GM23338 (cell line): ENCODE data around the gene RHBDD1. TPM values are rescaled to one million over a fixed set of nuclear protein-coding genes. Genes with fewer than 3 reads are reported as not detected.

ENCODE experiments used
- ATAC-seq: fragments of 200-7000 bp; cut with Tn5 transposase; 3 replicates; pipeline ENCODE4 v1.9.1; 2020
- DNase-seq: peaks from one replicate; pipeline ENCODE4 v3.0.0-alpha.2; 2015; ENCODE audit warnings: low spot score
- H2AFZ ChIP-seq: fragments of 200-600 bp; sonication (generic); 2 replicates; pipeline ENCODE4 v1.8.0; 2016; ENCODE audit warnings: antibody characterized with exemption, mild to moderate bottlenecking, moderate library complexity
- H3F3A ChIP-seq: fragments of 200-600 bp; sonication (generic); replicated peaks from 2 replicates; pipeline ENCODE4 v1.8.0; 2017; ENCODE audit warnings: antibody characterized with exemption, mixed run types, low read depth
- H3K27ac ChIP-seq: fragments of 200-600 bp; sonication (generic); 2 replicates; pipeline ENCODE4 v1.6.1; 2016; ENCODE audit warnings: low read depth
- H3K27me3 ChIP-seq: fragments of 200-600 bp; sonication (generic); 2 replicates; pipeline ENCODE4 v1.8.0; 2016; ENCODE audit warnings: mild to moderate bottlenecking, mixed run types, moderate library complexity; ENCODE audit not compliant: insufficient read depth
- H3K36me3 ChIP-seq: fragments of 200-600 bp; sonication (generic); 2 replicates; pipeline ENCODE4 v1.8.0; 2016; ENCODE audit warnings: mild to moderate bottlenecking; ENCODE audit not compliant: insufficient read depth
- H3K4me1 ChIP-seq: fragments of 200-600 bp; sonication (generic); 2 replicates; pipeline ENCODE4 v1.8.0; 2016; ENCODE audit warnings: mild to moderate bottlenecking, moderate library complexity; ENCODE audit not compliant: insufficient read depth
- H3K4me2 ChIP-seq: fragments of 200-600 bp; sonication (generic); 2 replicates; pipeline ENCODE4 v1.7.1; 2017; ENCODE audit warnings: mixed run types
- H3K4me3 ChIP-seq: fragments of 200-600 bp; sonication (generic); 2 replicates; pipeline ENCODE4 v1.6.1; 2016; ENCODE audit warnings: mixed run types
- H3K79me2 ChIP-seq: fragments of 200-600 bp; sonication (generic); replicated peaks from 2 replicates; pipeline ENCODE4 v1.8.0; 2017; ENCODE audit warnings: mild to moderate bottlenecking; ENCODE audit not compliant: insufficient read depth
- H3K9me2 ChIP-seq: fragments of 200-600 bp; sonication (generic); 2 replicates; pipeline ENCODE4 v1.8.0; 2017; ENCODE audit not compliant: insufficient read depth
- H4K20me1 ChIP-seq: fragments of 200-600 bp; sonication (generic); replicated peaks from 2 replicates; pipeline ENCODE4 v1.8.0; 2017; ENCODE audit warnings: mild to moderate bottlenecking; ENCODE audit not compliant: insufficient read depth
- H3K27ac Mint-ChIP-seq: 2 replicates; pipeline ENCODE4 v1.8.0; 2020; ENCODE audit warnings: inconsistent platforms, mild to moderate bottlenecking, moderate library complexity, mixed read lengths
- H3K27me3 Mint-ChIP-seq: 3 replicates; pipeline ENCODE4 v1.8.0; 2022; ENCODE audit warnings: low read depth, mild to moderate bottlenecking, moderate library complexity, mixed read lengths, inconsistent platforms; ENCODE audit not compliant: insufficient read depth, poor library complexity
- H3K36me3 Mint-ChIP-seq: 3 replicates; pipeline ENCODE4 v1.8.0; 2021; ENCODE audit warnings: low read depth, mild to moderate bottlenecking, inconsistent platforms, moderate library complexity, mixed read lengths
- H3K4me1 Mint-ChIP-seq: 3 replicates; pipeline ENCODE4 v1.8.0; 2020; ENCODE audit warnings: mild to moderate bottlenecking, inconsistent platforms, mixed read lengths
- H3K4me3 Mint-ChIP-seq: 3 replicates; pipeline ENCODE4 v1.8.0; 2021; ENCODE audit warnings: moderate library complexity, mild to moderate bottlenecking, inconsistent platforms, mixed read lengths
- H3K9me3 Mint-ChIP-seq: 3 replicates; pipeline ENCODE4 v1.8.0; 2020; ENCODE audit warnings: moderate library complexity, mild to moderate bottlenecking, inconsistent platforms, mixed read lengths
- CREB1 ChIP-seq: fragments of 250-450 bp; sonication (Bioruptor Pico); IDR thresholded peaks from 2 replicates; pipeline ENCODE4 v1.5.0; 2020; ENCODE audit warnings: low read depth, mild to moderate bottlenecking, moderate library complexity
- CTCF ChIP-seq, 2 experiments: fragments of 200-600 bp in 1 of 2; sonication (generic) in 1 of 2; conservative IDR thresholded peaks; 2 replicates each; pipeline versions ENCODE4 v1.5.1 to v1.6.1; 2016 to 2017; ENCODE audit warnings: antibody characterized with exemption in 2 of 2, low read depth in 2 of 2, mild to moderate bottlenecking in 2 of 2, moderate library complexity in 1 of 2
- ETS1 ChIP-seq: IDR thresholded peaks from 2 replicates; pipeline ENCODE4 v1.6.1; 2016; ENCODE audit warnings: antibody characterized with exemption
- EZH2 ChIP-seq: fragments of 200-600 bp; sonication (generic); IDR thresholded peaks from one replicate; pipeline ENCODE4 v1.8.0; 2017; ENCODE audit warnings: antibody characterized with exemption, mild to moderate bottlenecking, low read depth; ENCODE audit not compliant: unreplicated experiment
- EZH2phosphoT487 ChIP-seq: fragments of 200-600 bp; sonication (generic); IDR thresholded peaks from one replicate; pipeline ENCODE4 v1.8.1; 2018; ENCODE audit warnings: antibody characterized with exemption; ENCODE audit not compliant: unreplicated experiment
- JUNB ChIP-seq: IDR thresholded peaks from one replicate; pipeline ENCODE4 v1.6.1; 2016; ENCODE audit warnings: antibody characterized with exemption; ENCODE audit not compliant: unreplicated experiment
- POLR2AphosphoS5 ChIP-seq: IDR thresholded peaks from 2 replicates; pipeline ENCODE4 v1.6.1; 2016; ENCODE audit warnings: antibody characterized with exemption, low read depth
- REST ChIP-seq: IDR thresholded peaks from one replicate; pipeline ENCODE4 v1.6.1; 2018; ENCODE audit warnings: antibody characterized with exemption; ENCODE audit not compliant: unreplicated experiment
- STAT1 ChIP-seq: IDR thresholded peaks from one replicate; pipeline ENCODE4 v1.6.1; 2016; ENCODE audit warnings: antibody characterized with exemption; ENCODE audit not compliant: unreplicated experiment
- ZNF114 ChIP-seq: fragments of 250-450 bp; sonication (Bioruptor Pico); IDR thresholded peaks from 2 replicates; pipeline ENCODE4 v1.5.0; 2020; ENCODE audit warnings: mild to moderate bottlenecking, moderate library complexity
- ZNF331 ChIP-seq: fragments of 250-450 bp; sonication (Bioruptor Pico); IDR thresholded peaks from 2 replicates; pipeline ENCODE4 v1.5.0; 2020; ENCODE audit warnings: low read depth, mild to moderate bottlenecking, moderate library complexity
- polyA plus RNA-seq: library from polyadenylated mRNA; unstranded; fragments of >200 nt; fragmentation: Nextera tagmentation; extraction: Ambion mirVana; gene quantifications from 2 replicates; pipeline ENCODE4 v1.2.1, GENCODE V29; 2016
- total RNA-seq: library from RNA; depleted of rRNA; stranded (reverse); fragments of >200 nt; shearing (Covaris generic); gene quantifications from 2 replicates; pipeline ENCODE4 v1.2.3, GENCODE V29; 2014

The RHBDD1 gene
- total and polyA plus RNA-seq, 2 experiments from 2014 or later: 7.3 to 13.0 TPM

- no peaks in the 10 kb centered on the region for H3K36me3 ChIP-seq
- H3K27me3 Mint-ChIP-seq: peaks cover 5% of the 10 kb centered on the region
- no peaks in the 10 kb centered on the region for H3K4me1 ChIP-seq
- H3K27ac ChIP-seq: no peak overlapping the region
- H3K27ac Mint-ChIP-seq: no peak overlapping the region
- no peak overlapping the region for H3K4me3 ChIP-seq
- no peak for DNase-seq
- H3K9me3 Mint-ChIP-seq: peaks cover 2% of the 10 kb centered on the region
- no peak for ATAC-seq
- no peak overlapping the region for H2AFZ ChIP-seq
- no peaks in the 10 kb centered on the region for H3K79me2 ChIP-seq
- H3K27me3 ChIP-seq: no peaks in the 10 kb centered on the region
- no peak overlapping the region for H3K4me3 Mint-ChIP-seq
- no peak for TF ChIP-seq ETS1
- no peak for TF ChIP-seq STAT1
- TF ChIP-seq CTCF (conservative IDR thresholded peaks at IDR 0.05; ENCODE audit: low read depth in 2 of 2): no peak
- no peak for TF ChIP-seq POLR2AphosphoS5
- TF ChIP-seq REST: no peak
- TF ChIP-seq EZH2: no peak
- no peak for TF ChIP-seq CREB1 (CRISPR knock-in tag)
- TF ChIP-seq ZNF331 (CRISPR knock-in tag): no peak
- no peaks in the 10 kb centered on the region for H3K4me1 Mint-ChIP-seq
- peaks cover 3% of the 10 kb centered on the region; the same call in 1 of the 2 replicates for H3K9me2 ChIP-seq
- H4K20me1 ChIP-seq: no peaks in the 10 kb centered on the region; the same call in 1 of the 2 replicates
- no peak overlapping the region for H3K4me2 ChIP-seq
- peaks cover 10% of the 10 kb centered on the region; the same call in 2 of the 3 replicates for H3K36me3 Mint-ChIP-seq
- no peaks in the 10 kb centered on the region for H3F3A ChIP-seq
These were observed 159.8 kb downstream of the RHBDD1 start for GRCh38 chr2:226995625-226996041.

GRCh38 chr2:226999661-227000060, 163.8 kb downstream of the RHBDD1 start:
- Histone ChIP-seq H3K4me3 (no peak overlapping the region), H3K4me2 (no peak overlapping the region), H3K79me2 (no peaks in the 10 kb centered on the region), H3K4me1 (no peaks in the 10 kb centered on the region), H3K9me2 (peaks cover 3% of the 10 kb centered on the region; the same call in 1 of the 2 replicates), H2AFZ (no peak overlapping the region), H4K20me1 (no peaks in the 10 kb centered on the region; the same call in 1 of the 2 replicates), H3K36me3 (no peaks in the 10 kb centered on the region), H3F3A (no peaks in the 10 kb centered on the region), H3K27me3 (no peaks in the 10 kb centered on the region), H3K27ac (no peak overlapping the region)
- peaks cover 5% of the 10 kb centered on the region for H3K9me3 Mint-ChIP-seq
- H3K27ac Mint-ChIP-seq: no peak overlapping the region
- peaks cover 4% of the 10 kb centered on the region for H3K27me3 Mint-ChIP-seq
- no peak for ATAC-seq
- no peaks in the 10 kb centered on the region for H3K4me1 Mint-ChIP-seq
- H3K4me3 Mint-ChIP-seq: no peak overlapping the region
- DNase-seq: no peak
- peaks cover 13% of the 10 kb centered on the region; the same call in 2 of the 3 replicates for H3K36me3 Mint-ChIP-seq
- no peak for TF ChIP-seq EZH2phosphoT487
- TF ChIP-seq ZNF114: no peak
- no peak for TF ChIP-seq JUNB
